HEK293 (cell line): ENCODE results near the gene MARCHF3.

Experiments used
- CTCF ChIA-PET: fragments of 350-600 bp; formaldehyde crosslinking; extraction: SDS; loops from one replicate; lab custom pipeline; 2021; ENCODE audit warnings: antibody characterized with exemption; lab: Yijun Ruan, JAX
- POLR2A ChIA-PET: fragments of 300-600 bp; formaldehyde crosslinking; extraction: SDS; loops from one replicate; lab custom pipeline; 2020; ENCODE audit warnings: antibody characterized with exemption, inconsistent platforms; lab: Yijun Ruan, JAX
- H3K27ac ChIP-seq: fragments of 200-500 bp; sonication (Bioruptor generic); 2 replicates; pipeline ENCODE4 v1.5.1; 2014; ENCODE audit warnings: low read depth, low read length, control low read depth, inconsistent platforms; ENCODE audit errors: extremely low read depth
- H3K36me3 ChIP-seq, 2 experiments: fragments of 200-500 bp in 1 of 2; sonication (Bioruptor generic) in 1 of 2; 1 replicate in 1 of 2; 2 replicates in 1 of 2; pipeline ENCODE4 v1.5.1; 2014 to 2017; ENCODE audit warnings: inconsistent platforms in 2 of 2, low read length in 2 of 2; ENCODE audit not compliant: control insufficient read depth in 2 of 2, insufficient read depth in 1 of 2
- H3K4me1 ChIP-seq: fragments of 200-500 bp; sonication (Bioruptor generic); 2 replicates; pipeline ENCODE4 v1.5.1; 2014; ENCODE audit warnings: mild to moderate bottlenecking, low read length, inconsistent platforms; ENCODE audit not compliant: control insufficient read depth, insufficient read depth
- H3K4me3 ChIP-seq: 2 replicates; pipeline ENCODE4 v1.5.1; 2011; ENCODE audit warnings: low read depth, mild to moderate bottlenecking, control low read depth, low read length, moderate library complexity
- H3K9me3 ChIP-seq: fragments of 200-500 bp; sonication (Bioruptor generic); 2 replicates; pipeline ENCODE4 v1.5.1; 2014; ENCODE audit warnings: low read depth, low read length, inconsistent platforms; ENCODE audit not compliant: control insufficient read depth, insufficient read depth
- CTCF ChIP-seq: fragments of 450-650 bp; formaldehyde crosslinking; IDR thresholded peaks from 2 replicates; pipeline ENCODE4 v1.5.1; 2016; ENCODE audit warnings: missing biosample characterization, missing genetic modification characterization
- KLF10 ChIP-seq: fragments of 450-650 bp; IDR thresholded peaks from 2 replicates; pipeline ENCODE4 v1.5.1; 2018; ENCODE audit warnings: missing biosample characterization, mild to moderate bottlenecking, missing genetic modification characterization
- PRDM6 ChIP-seq: fragments of 450-650 bp; formaldehyde crosslinking; IDR thresholded peaks from 2 replicates; pipeline ENCODE4 v1.5.1; 2017; ENCODE audit warnings: missing biosample characterization, missing genetic modification characterization
- REST ChIP-seq: fragments of 450-650 bp; formaldehyde crosslinking; IDR thresholded peaks from 2 replicates; pipeline ENCODE4 v1.5.1; 2016; ENCODE audit warnings: missing biosample characterization, missing genetic modification characterization
- SETDB1 ChIP-seq: IDR thresholded peaks from one replicate; pipeline ENCODE4 v1.6.1; 2017; ENCODE audit warnings: mild to moderate bottlenecking, low read length, moderate library complexity, mixed read lengths; ENCODE audit not compliant: insufficient read length
- TSHZ1 ChIP-seq: fragments of 450-650 bp; formaldehyde crosslinking; IDR thresholded peaks from 2 replicates; pipeline ENCODE4 v1.5.1; 2016; ENCODE audit warnings: missing biosample characterization, missing genetic modification characterization, borderline replicate concordance
- ZBTB26 ChIP-seq: fragments of 450-650 bp; formaldehyde crosslinking; optimal IDR thresholded peaks from 2 replicates; pipeline ENCODE3; 2016; ENCODE audit warnings: missing biosample characterization, mild to moderate bottlenecking, missing genetic modification characterization
- ZBTB8A ChIP-seq: fragments of 450-650 bp; formaldehyde crosslinking; IDR thresholded peaks from 2 replicates; pipeline ENCODE4 v1.5.1; 2016; ENCODE audit warnings: missing biosample characterization, missing genetic modification characterization
- ZNF121 ChIP-seq: fragments of 450-650 bp; formaldehyde crosslinking; IDR thresholded peaks from 2 replicates; pipeline ENCODE4 v1.5.1; 2016; ENCODE audit warnings: missing biosample characterization, missing genetic modification characterization
- ZNF169 ChIP-seq: fragments of 450-650 bp; formaldehyde crosslinking; IDR thresholded peaks from 2 replicates; pipeline ENCODE4 v1.5.1; 2016; ENCODE audit warnings: missing biosample characterization, missing genetic modification characterization
- ZNF174 ChIP-seq: fragments of 450-650 bp; formaldehyde crosslinking; IDR thresholded peaks from 2 replicates; pipeline ENCODE4 v1.5.0; 2017; ENCODE audit warnings: missing biosample characterization, mild to moderate bottlenecking, missing genetic modification characterization
- ZNF280D ChIP-seq: fragments of 450-650 bp; formaldehyde crosslinking; IDR thresholded peaks from 2 replicates; pipeline ENCODE4 v1.5.1; 2016; ENCODE audit warnings: missing biosample characterization, missing genetic modification characterization
- ZNF292 ChIP-seq: fragments of 450-650 bp; formaldehyde crosslinking; IDR thresholded peaks from 2 replicates; pipeline ENCODE4 v1.5.1; 2016; ENCODE audit warnings: low read depth, missing biosample characterization, missing genetic modification characterization, borderline replicate concordance
- ZNF302 ChIP-seq: fragments of 450-650 bp; formaldehyde crosslinking; IDR thresholded peaks from 2 replicates; pipeline ENCODE4 v1.5.1; 2016; ENCODE audit warnings: missing biosample characterization, missing genetic modification characterization, low read depth
- ZNF350 ChIP-seq: fragments of 450-650 bp; formaldehyde crosslinking; IDR thresholded peaks from 2 replicates; pipeline ENCODE4 v1.5.0; 2017; ENCODE audit warnings: missing biosample characterization, mild to moderate bottlenecking, missing genetic modification characterization
- ZNF510 ChIP-seq: fragments of 450-650 bp; formaldehyde crosslinking; IDR thresholded peaks from 2 replicates; pipeline ENCODE4 v1.5.1; 2018; ENCODE audit warnings: mild to moderate bottlenecking, missing genetic modification characterization, missing biosample characterization; ENCODE audit not compliant: insufficient replicate concordance
- ZNF704 ChIP-seq: fragments of 450-650 bp; formaldehyde crosslinking; IDR thresholded peaks from 2 replicates; pipeline ENCODE4 v1.5.1; 2016; ENCODE audit warnings: missing biosample characterization, missing genetic modification characterization
- ZSCAN23 ChIP-seq: fragments of 450-650 bp; formaldehyde crosslinking; IDR thresholded peaks from 2 replicates; pipeline ENCODE4 v1.5.1; 2016; ENCODE audit warnings: missing biosample characterization, missing genetic modification characterization

MARCHF3 gene

GRCh38 chr5:126965487-126965886 is 64.9 kb downstream of the MARCHF3 start:
- TF ChIP-seq ZNF169 (no peak), TSHZ1 (no peak), ZNF302 (no peak), ZNF350 (no peak), ZNF292 (tag by site-specific recombination) (no peak), ZNF121 (tag by site-specific recombination) (no peak), SETDB1 (no peak), ZNF280D (tag by site-specific recombination) (no peak), ZSCAN23 (tag by site-specific recombination) (no peak), ZBTB26 (tag by site-specific recombination) (no peak), PRDM6 (tag by site-specific recombination) (no peak), ZNF510 (tag by site-specific recombination) (no peak), CTCF (tag by site-specific recombination) (no peak), ZNF174 (tag by site-specific recombination) (no peak), KLF10 (tag by site-specific recombination) (no peak), ZBTB8A (tag by site-specific recombination) (no peak), REST (tag by site-specific recombination) (no peak), ZNF704 (tag by site-specific recombination) (no peak)
- H3K36me3 ChIP-seq = no peaks in the 10 kb centered on the region; a peak in 1 of 3 replicates
- peaks cover 3% of the 10 kb centered on the region for H3K4me1 ChIP-seq
- POLR2A ChIA-PET = interaction anchor here (0.6 kb wide), 1 partner anchor 187 kb away, joined by 3 read pairs; no protein-coding TSS in a partner anchor
- CTCF ChIA-PET = no interaction called here
- H3K4me3 ChIP-seq = no peak overlapping the region
- no peaks in the 10 kb centered on the region for H3K9me3 ChIP-seq
- no peak overlapping the region for H3K27ac ChIP-seq
